Suppressor macrophage treated with lipopolysaccharide for 4 hours (primary cell): ENCODE measurements around the gene NUDT14.
A peak's percentile ranks its signal among the peaks of the same experiment; 100 is the strongest.

Source experiments
- DNase-seq: peaks from one replicate; pipeline ENCODE4 v3.0.0-alpha.2; 2020

Gene NUDT14

DNA sequence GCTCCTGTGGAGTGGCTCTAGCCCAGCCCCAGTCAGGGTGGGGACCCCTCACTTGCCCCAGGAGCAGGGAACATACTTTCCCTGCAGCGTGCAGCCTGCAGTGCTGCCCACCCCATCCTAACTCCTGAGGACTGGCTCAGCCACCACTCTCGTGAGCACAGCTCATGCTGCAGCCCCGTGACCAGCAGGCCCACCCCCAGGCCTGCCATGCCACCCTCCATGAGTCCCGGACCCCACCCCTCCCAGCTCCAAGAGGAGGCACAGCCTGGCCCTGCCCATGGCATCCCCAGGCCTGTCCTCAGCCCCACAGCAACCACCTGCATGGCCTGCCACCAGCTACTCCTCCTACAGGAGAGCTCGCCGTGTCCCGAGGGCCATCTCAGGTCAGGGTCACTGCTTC lies 8.6 kb downstream of the NUDT14 start:
- no peak for DNase-seq

GRCh38 chr14:105171004-105171673 lies 10.0 kb downstream of the NUDT14 start:
- no peak for DNase-seq

GRCh38 chr14:105169776-105170655 lies 11.1 kb downstream of the NUDT14 start:
- DNase-seq: no peak

DNA sequence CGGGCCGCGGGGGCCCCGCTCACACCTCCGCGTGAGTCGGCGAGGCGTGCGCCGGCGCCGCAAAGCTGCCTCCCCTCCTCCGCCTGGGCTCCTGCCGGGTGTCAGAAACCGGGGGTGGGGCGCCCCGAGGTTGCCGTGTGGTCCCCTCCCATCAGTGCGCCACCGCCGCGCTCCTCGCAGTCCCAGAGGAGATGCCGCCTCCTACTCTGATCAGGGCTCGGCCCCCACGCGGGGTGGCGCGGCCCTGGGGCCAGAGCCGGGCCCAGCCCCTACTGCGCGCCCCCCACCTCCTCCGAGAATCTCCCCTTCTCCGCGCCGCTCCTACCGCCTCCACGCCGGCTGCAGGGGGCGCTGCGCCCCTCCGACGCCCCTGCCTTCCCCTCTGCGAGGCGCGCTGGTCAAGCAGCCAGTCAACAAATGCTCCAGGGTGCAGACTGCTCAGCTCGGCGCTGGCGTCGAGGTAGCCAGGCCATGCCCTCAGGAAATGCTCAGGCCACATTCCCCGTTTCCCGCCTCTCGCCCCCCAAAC lies 12.1 kb downstream of the NUDT14 start:
- peak; percentile 16 for DNase-seq

GRCh38 chr14:105168496-105168978 lies 12.6 kb downstream of the NUDT14 start, which contains the start of gene JAG2:
Gene JAG2 (minus strand): TSS chr14:105168776. CDS start chr14:105168420, 356 bp downstream.
- DNase-seq: peak; percentile 18

GRCh38 chr14:105168093-105168420 lies 13.1 kb downstream of the NUDT14 start:
- DNase-seq: no peak

DNA sequence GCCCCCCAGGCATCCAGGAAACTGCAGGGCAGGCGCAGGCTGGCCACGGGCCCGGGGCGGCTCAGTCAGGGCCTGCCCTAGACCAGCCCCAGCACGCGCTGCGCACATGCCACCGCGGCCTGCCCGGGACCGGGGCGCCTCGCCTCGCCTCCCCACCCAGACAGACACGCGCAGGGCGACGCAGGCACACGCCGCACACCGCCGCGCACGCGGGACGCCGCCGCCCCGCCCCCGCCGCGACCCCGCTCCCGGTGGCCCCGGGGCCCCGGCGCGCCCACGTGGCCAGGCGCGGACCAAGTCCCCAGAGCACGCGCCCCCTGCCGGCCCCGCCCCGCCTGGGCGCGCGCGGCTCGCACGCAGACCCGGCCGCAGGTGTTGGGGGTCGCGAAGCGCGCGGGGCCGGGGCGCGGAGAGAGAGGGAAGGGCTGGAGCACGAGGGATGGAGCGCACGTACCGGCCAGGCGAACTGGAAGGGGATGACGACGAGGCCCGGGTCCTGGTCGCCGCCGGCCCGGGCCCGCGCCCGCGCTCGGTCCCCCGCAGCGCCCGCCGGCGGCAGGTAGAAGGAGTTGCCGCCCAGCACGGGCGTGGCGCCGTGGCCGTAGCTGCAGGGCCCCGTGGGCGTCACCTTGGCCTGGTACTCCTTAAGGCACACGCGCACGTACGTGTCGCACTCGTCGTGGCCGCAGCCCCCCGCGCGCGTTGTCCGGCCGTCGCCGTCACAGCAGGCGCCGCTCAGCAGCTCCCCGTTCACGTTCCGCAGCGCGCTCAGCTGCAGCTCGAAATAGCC lies 13.6 kb downstream of the NUDT14 start:
- DNase-seq: no peak

DNA sequence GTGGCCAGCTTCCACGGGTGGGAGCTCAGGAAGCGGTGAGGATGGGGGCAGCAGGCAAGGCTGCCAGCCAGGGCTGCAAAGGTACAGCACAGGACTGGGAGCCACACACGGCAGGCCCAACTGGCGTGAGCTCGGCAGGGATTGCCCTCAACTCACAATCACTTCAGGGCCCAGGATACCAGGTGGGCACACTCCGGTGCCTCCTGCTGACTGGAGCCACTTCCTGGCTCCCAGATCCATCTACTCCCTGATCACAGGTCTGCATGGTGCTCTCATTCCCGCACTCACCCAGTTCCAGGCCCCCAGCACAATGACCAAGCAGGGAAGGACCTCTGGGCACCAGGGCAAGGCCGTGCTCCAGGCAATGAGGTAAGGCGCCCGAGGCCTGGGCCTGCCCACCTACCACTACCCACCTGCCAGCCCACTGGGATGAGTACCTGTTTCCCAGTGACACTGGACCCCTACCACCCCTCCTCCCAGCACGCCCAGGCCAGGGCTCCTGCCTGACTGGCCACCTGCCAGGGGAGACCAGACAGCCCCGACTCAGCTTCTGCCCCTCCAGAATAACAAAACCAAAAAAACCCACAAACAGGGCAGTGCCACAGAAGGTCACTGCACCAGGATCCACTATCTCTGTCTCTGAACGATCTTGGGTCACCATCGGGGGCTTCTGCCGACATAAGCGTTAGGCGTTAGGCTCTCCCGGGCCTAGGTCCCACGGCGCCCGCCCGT lies 14.4 kb downstream of the NUDT14 start:
- no peak for DNase-seq

DNA sequence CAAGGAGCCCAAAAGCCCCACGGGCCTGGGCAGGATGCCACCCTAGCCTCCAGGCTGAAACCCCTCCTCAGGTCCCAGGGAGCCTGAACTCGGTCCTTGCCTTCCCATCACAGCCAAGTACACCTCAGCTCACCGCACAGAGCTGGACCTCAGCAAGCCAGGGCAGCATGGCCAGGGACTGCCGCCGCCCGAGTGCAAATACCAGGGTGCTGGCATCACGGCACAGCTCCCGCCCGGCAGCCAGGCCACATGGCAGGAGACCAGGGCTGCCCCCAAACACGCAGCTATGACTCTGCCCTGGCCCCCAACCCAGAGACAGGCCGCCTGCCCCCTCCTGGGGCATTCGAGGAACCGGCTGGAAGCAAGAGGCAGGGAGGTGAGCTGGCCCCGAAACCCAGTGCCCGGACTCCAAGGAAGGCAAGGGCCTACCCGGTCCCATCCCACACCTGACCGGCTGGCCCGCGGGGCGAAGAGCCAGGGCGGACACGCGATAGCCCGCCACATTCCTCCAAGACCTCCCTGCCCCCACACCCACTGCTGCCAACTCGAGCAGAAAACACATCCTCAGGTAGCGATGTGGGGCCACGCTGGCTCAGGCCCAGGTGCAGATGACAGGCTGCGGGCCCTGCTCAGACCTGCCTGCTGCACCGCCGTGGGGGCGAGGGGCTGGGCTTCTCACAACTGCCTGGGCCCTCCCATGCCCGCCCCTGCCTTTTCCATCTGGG lies 15.2 kb downstream of the NUDT14 start:
- no peak for DNase-seq

DNA sequence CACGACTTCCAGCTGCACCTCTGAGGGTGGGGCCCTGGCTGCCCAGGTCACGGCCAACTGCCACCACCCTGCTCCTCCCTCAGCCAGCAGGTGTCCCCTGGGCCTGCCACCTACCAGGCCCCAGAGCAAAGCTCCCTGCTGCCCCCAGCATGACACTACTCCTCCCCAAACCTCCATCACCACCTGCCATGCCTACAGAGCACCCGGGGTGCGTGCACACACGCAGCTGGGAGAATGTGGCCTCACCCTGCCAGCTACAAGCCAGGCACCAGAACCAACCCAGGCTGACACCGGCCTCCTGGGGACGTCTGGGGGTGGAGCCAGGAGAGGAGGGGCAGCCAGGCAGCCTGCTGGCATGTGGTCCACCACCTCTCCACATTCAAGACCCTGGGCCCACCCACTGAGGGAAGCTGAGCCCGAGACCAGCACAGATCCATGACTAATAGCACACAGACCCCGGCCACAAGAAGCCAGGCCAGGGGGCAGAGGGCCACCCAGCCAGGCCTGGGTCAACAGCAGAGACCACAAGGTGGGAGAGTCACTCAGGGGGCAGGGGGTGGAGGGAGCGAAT lies 15.9 kb downstream of the NUDT14 start:
- DNase-seq: no peak

DNA sequence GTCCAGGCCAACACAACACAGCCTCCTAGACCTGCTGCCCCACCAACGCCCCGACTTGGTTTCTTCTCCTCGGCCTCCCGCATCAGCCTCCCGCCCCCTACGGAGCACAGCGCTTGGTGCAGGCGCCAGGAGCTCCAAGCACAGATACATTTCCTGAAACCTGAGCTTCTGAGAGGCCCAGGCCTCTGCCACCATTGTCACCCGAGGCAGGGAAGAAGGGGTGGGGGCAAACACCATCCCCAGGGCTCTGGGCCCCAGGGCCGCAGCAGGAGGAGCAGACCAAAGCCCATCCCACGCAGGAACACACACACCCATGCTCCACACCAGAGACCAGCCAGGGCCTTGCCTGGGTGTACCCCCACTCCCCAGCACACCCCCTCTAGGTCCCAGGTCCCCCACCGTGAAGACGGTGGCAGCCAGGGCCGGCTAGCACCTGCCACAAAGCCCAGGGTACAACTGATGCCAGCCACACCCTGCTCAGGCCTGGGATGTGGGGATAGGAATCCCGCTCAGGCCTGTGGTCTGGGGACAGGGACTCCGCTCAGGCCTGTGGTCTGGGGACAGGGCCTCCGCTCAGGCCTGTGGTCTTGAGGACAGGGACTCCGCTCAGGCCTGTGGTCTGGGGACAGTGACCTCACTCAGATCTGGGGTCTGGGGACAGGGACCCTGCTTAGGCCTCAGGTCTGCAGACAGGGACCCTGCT lies 17.9 kb downstream of the NUDT14 start:
- DNase-seq: no peak

DNA sequence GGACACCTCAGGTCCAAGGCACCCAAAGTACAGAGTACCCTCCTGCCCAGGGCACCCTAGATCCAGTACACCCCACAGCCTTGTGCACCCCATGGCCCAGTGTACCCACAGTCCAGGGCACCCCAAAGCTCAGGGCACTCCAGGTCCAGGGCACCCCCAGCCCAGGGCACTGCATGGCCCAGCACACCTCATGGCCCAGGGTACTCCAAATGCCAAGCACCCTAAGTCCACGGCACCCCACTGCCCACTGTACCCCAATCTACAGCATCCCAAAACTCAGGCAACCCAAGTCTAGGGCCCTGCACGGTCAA lies 18.5 kb downstream of the NUDT14 start:
- no peak for DNase-seq

GRCh38 chr14:105161964-105162668 lies 19.0 kb downstream of the NUDT14 start:
- no peak for DNase-seq

- DNase-seq: no peak
These were observed 19.8 kb downstream of the NUDT14 start for GRCh38 chr14:105161309-105161708.

DNA sequence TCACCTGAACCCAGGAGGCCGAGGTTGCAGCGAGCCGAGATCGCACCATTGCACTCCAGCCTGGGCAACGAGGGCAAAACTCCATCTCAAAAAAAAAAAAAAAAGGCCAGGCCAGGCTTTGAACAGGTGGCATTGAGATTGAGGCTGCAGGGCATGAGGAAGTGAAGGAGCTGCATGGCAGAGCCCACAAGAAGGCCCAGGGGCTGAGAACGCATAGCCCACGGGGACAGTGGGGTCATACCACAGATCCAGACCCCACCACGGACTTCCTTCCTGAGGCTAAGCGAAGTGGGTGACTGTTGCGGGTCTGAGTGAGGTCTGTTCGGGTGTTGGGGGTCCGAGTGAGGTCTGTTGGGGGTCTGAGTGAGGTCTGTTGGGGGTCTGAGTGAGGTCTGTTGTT lies 20.3 kb downstream of the NUDT14 start:
- DNase-seq: no peak

- DNase-seq: no peak
These were observed 21.8 kb downstream of the NUDT14 start for GRCh38 chr14:105159344-105159743.

GRCh38 chr14:105158794-105159193 lies 22.3 kb downstream of the NUDT14 start:
- no peak for DNase-seq

DNA sequence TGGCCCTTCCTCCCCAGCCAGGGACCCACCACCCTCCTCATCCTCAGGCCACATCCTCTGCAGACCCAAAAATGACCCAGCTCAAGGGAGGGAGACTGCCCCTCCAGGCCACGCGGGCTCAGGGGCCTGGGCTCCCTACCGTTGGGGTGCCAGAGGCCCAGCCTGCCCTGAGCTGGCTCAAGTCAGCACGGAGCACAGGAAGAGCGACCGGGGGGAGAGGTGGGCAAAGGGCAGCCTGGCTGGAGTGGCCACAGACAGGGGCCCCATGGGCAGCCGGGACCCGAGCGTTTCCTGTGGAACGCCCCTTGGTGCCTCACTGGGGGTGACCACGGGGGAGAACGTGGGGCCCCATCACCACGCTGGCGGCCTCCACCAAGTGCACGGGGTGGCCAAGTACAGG lies 23.2 kb downstream of the NUDT14 start:
- no peak for DNase-seq

DNA sequence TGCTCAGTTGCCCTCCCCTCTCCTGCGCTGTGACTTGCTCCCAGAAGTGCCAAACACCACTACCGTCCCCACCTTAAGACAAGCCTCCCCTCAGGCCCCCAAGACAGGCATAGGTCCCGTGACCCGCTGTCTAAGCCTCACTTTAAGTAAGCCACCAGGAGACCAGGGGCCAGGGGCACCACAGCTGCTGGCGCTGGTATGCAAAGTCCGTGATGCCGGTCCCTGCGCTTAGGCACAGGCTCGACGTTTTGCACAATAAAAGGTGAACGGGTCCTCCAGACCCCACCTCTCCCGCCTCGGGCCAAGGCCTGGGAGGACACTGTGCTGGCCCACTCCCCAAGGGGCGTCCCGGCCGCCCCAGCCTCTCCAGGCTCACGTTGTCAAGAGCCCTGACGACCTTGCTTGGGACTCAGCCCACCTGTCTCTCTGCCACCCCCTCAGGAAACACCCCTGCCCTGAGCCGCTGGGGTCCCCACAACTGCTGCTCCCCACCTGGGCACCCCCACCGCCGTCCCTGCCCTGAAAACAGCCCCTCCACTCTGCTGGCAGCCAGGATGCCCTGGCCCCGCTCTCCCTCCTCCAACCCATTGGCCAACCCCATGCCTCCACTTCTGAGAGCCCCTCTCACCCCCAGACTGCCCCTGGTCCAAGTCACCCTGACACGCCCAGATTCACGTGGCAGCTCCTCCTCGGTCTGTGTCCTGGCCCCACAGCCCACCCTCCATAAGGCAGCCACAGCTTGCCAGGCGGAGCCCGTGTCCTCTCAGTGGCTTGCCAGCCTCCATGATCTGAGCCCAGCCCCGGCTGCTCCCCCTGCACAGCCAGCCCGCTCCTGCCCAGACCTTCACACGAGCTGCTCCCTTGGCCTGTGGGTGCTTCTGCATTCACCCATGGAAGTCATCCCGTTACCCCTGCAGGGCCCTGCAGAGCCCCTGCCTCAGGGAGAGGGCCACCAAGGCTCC lies 24.4 kb downstream of the NUDT14 start:
- no peak for DNase-seq
